ENCODE results near the gene ELFN2.

The ELFN2 gene

DNA sequence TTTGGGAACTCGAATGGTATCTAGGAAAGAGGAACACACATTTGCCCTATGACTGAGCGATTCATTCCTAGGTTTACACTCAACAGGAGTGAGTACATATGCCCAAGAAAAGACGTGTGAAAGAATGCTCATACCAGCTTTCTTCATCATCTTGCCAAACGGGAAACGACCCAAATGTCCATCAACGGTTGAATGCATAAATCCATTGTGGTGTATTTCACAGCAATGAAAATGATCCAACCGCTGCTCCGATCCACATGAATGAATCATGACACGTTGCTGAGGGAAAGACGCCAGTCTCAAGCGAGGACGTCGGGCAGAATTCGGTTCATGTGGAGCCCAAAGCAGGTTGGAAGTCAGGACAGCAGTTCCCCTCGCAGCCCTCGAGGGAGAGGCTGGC lies 73.4 kb downstream of the ELFN2 start:
- no peak for DNase-seq

DNA sequence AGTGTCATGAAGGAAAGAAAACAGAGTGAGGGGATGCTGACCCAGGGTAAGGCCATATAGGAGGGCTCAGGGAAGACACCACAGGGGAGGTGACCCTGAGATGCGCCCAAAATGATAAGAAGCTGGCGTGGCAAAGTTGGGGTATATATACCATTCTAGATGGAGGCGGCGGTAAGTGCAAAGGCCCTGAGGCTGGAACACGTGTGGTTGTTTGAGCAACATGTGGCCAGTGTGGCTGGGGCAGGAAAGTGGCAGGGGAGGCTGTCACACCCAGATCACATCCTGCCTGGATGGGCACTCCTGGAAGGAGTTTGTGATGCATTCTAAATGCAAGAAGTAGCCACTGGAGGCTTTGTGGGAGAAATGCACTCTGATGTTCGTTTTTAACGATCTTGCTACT lies 74.8 kb downstream of the ELFN2 start:
- no peak for DNase-seq

DNA sequence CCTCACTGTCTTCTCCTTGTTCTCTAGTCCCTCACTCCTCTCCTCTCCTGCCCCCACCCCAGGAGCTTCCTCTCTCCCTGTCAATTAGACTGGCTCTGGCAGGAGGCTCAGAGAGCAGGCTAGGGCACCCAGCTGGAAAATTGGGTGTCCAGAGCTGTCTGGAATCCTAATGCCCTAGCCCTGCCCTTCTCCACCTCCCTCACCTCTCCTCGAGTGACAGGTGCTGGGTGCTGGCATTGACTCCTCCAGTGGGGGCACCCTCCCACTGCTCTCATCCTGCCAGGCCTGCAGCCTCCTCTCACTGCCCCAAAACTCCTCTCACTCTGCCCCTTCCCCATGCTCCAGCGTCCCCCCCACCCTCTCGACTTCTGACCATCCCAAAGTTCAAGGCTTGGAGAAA lies 76.0 kb downstream of the ELFN2 start:
- no peak for DNase-seq

DNA sequence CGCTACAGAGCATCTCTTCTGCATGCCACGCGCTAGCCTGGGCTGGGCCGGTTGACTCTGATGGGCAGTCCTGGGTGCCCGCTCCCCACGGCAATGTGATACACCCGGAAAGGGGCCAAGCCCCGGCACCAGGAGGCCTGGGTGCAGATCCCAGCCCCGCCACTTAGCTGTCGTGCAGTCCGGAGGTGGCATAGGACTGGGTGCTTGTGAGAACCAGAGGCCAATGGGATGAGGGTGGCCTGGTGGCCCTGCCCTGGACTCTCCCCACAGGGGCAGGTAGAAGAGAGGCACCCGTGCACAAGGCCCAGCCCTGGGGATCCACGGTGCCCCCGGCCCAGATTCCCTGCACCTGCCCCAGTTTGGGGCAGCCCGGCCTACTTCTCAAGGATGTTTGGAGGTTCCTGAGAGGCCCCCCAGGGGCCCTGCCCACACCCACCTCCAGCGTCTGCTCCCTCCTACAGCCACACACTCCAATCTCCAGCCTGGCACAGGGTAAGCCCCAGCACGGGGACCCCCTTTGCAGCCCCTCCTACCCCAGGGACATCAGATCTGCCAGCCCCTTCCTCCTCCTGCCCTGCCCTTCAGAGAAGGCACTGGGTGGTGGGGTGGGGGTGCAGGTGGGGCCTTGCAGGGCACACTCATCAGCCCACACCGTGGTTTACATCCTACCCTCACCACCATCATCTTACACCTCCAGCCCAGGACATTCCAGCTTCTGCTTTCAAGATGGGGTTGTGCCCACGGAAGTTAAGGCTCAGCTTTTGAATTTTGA lies 78.0 kb downstream of the ELFN2 start:
- no peak for DNase-seq

DNA sequence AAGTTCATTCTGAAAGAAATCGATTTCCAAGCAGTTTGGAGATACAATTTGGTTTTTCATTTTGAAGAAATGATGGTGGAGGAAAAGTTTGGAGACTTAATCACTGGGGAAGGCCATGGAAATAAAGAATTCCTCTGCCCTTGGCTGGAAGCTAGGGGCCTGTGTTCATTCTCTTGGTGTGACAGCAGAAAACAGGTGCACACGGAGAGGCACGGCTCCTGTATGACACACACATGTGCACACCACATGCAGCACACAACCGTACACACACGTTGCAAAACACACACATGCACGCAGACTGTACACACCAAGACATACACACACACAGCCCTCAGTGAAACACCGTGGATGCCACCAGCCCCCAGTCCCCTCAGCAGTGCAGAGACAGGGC lies 80.8 kb downstream of the ELFN2 start:
- DNase-seq: no peak

DNA sequence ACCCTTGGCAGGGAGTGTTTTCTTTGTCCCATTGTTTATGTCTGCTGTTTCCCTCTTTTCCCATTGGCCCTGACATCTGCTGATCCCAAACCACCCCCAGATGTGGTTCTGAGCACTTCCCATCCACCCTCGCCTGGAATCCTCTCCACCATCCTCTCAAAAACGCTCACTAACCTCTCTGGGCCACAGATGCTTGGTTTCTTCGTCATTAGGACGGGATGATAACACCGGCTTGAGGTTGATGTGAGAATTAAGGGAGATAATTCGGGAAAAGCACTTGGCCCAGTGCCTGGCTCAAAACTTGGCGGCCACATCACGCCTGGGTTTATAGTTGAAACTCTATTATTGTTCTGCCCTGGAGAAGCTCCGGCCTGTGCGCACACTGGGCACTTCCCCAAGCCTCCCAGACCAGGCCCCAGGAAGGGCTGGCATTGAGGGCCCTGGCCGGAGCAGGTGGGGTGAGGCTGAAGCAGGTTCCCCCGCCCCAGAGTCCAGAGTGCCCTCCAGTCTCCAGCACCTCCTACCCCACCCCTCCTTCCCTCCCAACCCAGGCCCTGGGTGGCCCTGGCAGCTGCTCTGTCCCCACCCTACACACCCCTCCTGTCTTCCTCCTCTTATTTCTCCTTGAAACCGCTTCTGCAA lies 81.3 kb downstream of the ELFN2 start:
- no peak for DNase-seq

DNA sequence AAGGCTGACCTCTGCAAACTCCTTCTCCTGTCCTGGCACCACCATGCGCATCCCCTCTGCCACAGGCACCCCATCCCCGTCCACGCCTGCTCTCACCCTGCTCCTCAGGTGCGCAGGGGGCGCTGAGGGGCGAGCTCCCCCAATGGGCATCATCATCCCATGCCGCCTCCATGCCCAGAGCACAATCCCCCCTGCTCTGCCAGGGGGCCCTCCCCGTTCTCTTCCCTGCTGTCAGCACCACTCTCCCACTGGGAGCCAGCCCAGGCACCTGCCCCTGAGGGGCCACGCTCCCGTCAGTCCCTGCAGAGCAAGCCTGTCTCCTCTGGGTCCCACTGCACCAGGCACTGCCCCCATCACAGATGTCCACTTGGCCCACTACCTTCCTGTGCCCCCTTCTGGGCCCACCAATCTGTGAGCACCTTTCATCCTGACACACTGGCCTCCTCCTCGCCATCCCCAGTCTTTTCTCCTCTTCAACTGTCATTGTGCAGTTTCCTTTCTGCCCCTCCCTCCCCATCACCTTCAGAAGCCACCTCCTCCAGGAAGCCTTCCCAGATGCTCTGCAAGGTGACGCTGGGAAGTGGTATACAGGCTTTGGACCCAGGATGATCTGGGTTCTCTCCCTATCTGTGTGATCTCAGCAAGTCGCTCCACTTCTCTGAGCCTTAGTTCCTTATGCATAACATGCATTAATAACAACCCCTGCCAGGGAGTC lies 82.4 kb downstream of the ELFN2 start:
- no peak for DNase-seq

DNA sequence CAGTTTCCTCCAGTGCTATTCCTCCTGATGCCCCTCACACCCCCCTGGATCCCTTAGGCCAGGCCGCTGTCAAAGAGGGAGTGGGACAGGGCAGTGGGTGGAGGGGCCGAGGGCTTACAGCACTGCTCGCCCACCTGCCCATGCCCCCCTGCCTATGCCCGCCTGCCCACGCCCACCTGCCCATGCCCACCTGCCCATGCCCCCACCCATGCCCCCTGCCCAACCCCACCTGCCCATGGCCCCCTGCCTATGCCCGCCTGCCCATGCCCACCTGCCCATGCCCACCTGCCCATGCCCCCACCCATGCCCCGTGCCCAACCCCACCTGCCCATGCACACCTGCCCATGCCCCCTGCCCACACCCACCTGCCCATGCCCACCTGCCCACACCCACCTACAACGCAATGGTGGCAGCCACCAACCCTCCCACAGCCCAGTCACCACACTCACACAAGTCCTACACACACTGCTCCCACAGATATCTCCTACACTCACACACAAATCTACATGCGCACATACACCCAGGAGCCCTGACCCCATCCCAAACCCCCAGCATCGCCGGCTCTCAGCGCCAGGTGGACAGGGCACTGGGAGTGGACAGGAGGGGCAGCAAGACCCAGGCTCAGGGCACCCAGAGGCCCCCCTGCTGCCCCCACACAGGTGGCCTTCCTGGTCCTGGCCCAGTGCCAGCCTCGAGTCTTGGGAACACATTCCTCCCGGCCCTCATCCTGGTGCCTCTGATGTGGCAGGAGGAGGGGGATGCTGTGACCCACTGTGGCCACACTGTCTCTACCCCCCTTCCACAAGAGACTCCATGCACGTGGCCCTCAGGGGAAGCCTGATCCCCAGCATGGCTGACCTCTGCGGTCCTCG lies 83.2 kb downstream of the ELFN2 start:
- no peak for DNase-seq

DNA sequence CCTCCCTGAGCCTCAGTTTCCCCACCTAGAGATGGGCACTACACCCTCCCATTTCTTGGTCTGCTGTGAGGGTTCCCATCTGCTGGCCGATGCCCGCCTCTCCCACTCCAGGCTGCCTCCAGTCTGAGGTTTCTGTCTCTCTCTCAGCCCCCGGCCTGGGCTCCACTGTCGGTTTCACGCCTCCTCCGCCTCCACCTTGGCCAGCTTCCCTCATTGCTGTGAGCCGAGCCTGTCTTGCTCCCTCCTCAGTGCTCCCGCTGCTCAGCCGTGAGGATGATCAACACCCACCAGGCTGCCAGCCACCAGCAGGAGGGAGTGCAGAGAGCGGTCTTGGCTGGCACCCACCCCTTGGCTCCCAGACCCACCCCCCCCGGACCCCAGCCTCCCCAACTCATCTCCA lies 83.9 kb downstream of the ELFN2 start:
- DNase-seq: no peak

DNA sequence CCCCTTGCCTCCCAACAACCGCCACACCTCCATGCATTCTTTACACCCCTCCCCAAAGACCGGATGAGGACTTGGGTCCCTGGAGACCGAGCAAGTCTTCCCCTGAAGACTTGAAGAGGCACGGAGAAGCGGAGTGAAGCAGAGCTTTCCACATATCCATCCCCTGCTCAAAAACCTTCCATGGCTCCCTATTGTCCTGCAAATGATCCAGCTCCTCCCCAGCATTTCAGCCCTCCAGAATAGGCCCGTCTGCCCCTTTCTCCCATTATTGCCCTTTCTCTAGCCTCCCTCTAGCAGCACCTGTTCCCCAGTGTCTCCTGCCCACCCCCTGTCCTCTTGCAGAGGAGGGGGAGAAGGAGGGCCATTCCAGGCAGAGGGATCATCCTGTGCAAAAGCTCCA lies 85.2 kb downstream of the ELFN2 start:
- DNase-seq: no peak

DNA sequence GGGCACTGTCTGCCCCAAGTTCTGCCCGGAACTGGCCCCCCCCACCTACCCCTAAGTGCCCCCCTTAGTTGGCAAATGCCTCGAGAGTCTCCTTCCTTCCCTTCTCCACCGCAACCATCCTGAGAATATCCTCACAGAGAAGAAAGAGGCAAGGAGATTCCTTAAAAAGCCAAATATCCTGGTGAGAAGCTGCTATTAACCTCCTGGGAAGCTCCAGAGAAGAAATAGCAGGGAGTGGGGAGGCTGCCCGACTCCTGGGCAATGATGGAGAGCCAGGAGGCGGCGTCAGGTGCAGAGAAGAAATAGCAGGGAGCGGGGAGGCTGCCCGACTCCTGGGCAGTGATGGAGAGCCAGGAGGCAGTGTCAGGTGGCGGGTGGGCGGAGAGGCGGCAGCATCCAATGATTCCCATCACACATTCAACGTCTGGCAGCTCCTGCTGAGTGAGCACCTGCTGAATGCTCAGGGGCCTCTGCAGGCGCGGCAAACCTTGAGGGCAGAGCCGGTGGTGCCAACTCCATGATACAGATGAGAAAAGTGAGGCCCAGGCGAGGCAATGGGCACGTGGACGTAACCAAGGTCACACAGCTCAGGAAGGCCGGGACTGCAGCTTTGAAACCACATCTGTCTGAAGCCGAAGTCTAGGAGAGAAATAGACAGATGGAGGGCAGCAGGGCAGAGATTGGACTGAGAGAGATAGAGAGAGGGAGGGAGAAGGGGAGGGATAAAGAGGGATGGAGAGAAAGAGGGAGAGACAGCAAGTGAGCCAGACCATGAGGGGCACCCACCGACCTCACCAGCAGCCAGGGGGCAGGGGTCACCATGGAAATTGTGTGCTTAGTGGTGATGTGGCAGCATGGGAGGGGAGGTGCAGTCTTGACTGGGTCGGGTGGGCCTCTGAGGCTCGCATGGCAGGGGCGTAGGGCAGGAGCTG lies 86.7 kb downstream of the ELFN2 start:
- no peak for DNase-seq

DNA sequence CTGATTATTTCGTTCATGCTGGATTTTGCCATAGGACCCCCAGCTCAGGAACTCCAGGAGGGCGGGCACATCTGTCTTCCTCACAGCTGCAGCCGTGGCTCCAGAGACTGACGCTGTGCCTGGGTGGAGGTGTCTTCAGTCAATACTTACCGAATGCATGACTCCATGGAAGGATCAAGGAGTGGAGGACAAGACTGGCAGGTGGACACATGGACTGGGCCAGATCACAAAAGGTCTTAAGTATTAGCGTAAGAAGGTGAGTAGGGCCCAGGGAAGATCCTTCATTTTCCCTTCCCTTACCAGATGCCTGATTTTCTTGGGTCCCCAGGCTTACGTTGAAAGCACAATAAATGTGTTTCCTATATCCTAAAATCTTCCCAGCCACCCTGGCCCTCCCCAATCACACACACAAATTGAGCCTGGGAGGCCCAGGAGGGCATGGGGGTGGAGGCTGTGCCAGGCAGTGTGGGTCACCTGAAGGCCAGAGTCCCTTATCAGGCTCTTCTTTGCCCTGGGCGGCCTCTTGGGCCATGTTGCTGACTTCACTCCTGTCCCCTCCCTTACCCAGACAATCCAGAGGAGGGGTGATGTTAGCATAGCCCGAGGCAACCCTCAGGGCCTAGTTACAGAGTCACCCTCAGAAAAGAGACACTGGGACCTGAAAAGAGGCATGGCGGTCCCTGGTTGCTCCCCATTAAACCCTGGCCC lies 88.6 kb downstream of the ELFN2 start:
- no peak for DNase-seq

DNA sequence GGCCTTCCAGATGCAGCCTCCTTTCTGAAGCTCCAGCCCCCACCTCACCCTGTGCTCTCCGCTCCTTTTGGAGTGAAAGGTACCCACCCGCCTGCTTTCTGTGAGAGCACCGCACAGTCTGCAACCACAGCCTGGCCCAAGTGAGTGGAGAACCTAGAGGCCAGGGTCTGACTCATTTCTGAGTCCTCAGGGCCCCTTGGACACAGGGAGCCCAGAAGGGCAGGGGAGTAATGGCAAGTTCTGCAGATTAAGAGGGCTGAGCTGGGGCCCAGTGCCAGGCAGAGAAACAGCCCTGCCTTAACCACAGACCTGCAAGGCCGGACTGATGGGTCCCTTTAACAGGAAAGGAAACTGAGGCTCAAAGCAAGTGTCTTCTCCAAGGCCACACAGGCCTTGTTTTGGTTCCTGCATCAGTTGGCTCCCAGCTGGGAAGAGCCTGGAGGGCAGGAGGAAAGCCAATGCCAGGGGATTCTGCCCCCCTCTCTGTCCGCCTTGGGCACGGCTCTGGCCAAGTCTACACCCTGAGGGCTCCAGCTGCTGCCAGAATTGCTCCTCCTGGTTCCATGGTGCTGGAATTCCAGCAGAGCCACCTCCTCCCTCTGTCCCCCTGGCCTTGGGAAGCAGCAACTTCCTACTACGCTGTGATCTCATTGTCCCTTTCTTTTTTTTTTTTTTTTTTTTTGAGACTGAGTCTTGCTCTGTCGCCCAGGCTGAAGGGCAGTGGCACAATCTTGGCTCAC lies 89.9 kb downstream of the ELFN2 start:
- DNase-seq: no peak

DNA sequence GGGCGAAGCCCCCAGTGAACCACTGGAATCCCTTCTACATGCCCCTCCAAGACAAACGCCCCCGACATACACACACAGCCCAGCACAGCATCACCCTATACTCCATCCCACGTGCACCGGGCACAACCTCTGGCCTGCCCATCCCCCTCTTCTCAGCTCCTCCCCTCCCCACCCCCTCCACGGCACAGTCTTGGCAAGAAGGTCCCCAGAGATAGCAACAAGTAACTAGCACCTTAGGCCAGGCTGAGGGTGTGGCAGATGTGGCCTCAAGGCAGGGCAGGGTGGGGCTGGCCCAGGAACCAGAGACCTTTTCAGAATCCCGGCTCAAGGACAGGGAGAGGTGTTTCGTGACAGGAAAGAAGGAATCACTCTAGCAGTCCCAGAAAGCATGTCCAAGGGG lies 90.7 kb downstream of the ELFN2 start:
- DNase-seq: no peak

DNA sequence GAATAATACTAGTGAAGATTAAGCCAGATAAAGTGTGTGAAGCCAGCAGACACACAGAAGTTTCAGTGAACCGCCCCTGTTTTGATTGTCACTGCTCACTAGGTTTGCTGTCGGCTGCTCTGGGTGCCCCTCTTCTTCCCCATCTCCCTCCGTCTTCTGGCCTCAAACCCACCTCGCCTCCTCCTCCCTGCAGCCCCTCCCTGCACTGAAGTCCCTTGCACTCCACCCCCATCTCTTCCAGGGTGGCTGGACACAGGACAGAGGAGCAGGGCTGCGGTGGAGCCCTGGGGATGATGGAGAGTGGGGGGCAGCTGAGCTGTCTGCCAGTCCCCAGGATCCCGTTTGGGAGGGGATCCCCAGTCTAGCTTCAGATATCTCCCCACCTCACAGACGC lies 91.5 kb downstream of the ELFN2 start:
- no peak for DNase-seq

DNA sequence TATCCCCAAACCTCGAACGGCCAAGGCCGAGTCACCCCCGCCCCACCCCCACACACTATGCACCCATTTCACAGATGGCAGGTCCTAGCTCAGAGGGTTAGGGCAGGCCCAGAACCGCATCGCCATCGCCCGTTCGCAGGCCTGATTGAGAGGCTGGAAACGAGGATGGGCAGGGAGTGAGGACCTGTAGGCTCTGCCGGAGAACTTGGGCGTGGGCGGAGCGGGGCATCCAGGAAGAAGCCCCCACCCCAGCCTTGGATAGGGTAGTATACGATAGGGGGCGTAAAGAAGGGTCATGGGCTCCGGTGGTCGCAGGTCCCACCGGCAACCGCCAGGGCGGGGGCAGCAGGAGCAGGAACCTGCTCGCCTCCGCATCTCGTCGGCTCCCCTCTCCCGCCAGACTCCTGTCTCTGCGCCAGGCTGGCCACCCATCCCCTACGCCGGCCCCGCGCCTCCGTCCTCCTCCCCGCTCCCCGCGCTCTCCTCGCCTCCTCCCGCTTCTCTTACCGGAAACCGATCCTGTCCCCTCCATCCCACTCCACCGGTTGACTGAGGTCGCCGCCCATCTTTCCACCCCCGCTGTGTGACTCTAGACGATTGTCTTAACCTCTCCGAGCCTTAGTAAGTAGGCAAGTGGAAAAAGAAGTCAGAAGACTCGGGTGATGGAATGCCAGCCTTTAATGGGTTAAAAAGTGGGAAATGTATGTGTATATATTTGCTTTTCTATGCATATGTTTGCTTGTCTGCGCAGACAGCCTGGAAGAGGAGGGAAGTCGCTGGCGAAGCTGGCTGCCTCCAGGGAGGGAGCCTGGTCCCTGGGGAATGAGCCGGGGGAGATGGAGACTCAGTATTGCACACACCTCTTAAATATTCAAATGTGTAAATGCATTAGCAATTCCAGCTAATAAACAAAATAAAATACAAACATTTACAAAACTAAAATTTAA lies 92.1 kb downstream of the ELFN2 start:
- DNase-seq: no peak

DNA sequence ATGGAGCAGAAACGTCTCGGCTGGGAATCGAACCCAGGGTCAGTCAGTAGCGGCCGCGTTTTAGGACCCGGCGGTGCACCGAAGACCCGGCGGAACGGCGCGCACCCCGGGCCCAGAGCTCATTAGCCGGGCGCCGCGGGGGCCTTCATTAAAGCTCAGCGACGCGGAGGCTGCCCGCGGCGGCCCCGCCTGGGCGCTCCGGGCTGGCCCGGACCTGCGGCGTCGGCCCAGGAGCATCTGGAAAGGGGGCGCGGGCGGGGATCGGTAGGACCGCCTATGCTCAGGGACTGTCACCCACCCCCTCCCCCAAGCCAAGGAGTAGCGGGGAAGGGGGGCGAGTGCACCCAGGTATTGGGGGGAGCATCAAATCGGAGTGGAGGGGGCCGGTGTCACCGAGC lies 92.8 kb downstream of the ELFN2 start:
- no peak for DNase-seq

DNA sequence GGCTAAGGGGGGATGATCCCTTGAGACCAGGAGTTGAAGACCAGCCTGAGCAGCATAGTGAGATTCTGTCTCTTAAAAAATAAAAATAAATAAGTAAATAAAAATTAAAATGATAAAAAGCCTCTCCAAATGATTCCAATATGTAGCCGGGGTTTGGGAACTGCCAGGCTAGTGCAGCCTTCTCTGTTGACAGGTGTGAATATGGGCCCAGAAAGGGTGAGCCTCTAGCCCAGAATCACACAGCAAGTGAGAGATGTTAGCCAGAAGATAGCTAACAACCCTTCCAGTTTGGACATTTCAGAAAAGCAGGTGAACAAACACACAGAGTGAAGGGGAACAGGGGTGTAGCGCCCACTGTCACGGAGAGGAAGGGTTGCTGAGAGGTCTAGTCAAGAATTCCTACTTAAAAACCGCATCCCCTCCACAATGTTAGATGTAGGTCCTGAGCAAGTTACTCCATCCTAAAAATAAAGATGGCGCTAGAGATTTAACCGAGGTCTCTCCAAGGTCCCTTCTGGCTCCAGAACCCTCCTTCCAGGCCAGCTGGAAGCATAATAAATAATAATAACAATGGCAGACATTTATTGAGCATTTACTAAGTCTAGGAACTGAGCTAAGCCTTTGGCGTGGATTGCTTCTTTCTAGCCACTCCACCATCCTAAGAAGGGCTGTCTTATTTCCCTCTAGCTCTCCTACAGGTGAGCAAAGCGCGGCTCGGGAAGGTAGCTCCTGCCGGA lies 93.4 kb downstream of the ELFN2 start:
- no peak for DNase-seq
